Measurements from ENCODE around the gene NFKBIB.

Gene NFKBIB

DNA sequence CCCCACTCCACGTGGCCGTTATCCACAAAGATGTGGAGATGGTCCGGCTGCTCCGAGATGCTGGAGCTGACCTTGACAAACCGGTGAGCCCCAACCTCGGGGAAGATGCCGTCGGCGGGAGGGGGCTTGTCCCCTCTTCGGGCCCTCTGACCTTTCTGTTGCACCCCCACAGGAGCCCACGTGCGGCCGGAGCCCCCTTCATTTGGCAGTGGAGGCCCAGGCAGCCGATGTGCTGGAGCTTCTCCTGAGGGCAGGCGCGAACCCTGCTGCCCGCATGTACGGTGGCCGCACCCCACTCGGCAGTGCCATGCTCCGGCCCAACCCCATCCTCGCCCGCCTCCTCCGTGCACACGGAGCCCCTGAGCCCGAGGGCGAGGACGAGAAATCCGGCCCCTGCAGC is 7.5 kb downstream of the NFKBIB start:
- DNase-seq = no peak

DNA sequence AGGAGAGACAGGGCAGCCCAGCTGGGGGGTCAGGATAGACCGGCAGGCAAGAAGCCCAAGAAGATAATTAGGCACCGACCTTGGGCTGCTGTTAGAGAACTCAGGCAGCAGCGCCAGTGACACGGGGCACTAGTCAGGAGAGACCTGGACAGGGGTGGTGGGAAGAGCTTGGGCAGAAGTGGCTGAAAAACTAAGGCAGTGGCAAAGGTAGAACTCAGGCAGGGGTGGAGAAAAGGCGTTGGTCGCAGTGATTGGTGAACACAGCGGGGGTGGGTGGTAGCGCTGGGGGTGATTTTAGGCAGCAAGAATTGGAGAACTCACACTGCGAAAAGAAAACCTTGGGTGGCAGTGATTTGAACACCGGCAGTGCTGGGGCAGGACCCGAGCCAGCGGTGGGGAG is 7.9 kb downstream of the NFKBIB start:
- no peak for DNase-seq

DNA sequence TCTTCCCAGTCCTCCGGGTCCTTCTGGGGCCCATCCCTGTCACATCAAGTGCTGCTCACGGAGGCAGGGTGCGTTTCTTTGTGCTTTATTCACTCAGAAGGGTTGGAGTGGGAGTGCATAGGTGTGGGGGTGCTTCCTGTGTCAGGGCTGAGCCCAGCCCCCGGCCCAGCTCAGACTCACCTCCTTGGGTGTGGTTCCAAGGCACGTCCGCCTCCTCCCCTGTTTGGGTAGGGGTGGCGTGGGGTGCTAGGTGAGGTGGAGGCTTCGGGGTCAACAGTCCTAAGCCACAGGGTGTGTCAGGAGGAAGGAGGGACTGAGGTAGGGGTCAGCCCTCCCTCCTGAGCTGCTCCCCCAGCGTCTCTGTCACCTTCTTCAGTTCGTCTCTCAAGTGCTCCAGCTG is 9.1 kb downstream of the NFKBIB start:
- no peak for DNase-seq

DNA sequence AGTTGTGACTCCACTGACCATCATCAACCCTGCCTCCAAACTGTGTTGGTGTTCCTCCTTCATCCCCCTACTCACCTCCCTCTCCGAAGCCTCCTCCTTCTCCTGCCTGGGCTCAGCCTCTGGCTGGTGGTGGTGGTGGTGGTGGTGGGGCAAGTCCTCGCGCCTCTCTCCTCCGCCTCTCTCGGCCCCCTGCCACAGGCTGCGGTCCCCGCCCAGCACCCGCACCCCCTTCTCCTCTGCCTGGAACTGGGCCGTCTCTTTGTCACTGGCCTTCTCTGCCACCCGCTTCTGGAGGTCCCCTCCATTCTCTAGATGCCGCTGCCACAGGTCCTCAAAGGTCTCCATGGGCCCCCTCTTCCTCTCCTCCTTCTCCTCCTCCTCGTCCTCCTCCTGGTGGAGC is 10.7 kb downstream of the NFKBIB start:
- no peak for DNase-seq

DNA sequence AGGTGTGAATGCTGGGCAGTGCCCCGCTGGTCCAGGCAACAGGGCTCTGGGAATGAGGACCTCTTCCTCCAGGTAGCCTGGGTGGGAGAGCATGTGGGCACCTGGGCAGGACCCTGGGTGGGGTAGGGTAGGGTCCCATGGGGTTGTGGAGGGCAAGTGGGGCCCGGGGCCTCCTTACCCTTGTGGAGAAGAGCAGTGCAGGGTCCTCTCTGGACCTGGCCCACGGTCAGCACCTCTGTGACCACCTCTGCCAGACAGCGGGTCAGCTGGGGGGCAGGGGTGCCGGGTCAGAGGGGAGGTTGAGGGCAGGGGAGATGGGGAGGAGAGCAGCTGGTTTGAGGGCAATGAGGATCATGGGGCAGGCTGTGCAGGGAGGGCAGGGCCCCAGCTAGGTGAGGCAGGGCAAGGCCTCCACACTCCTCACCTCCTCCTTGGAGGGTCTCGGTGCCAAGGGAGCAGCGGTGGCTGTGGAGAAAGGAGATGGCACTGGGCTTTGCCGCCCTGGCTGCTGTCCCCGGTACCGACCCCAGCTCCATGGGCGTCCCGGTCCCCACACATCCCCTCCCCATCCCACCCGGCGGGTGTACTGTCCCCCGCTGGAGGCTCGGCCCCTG is 11.7 kb downstream of the NFKBIB start:
- no peak for DNase-seq

DNA sequence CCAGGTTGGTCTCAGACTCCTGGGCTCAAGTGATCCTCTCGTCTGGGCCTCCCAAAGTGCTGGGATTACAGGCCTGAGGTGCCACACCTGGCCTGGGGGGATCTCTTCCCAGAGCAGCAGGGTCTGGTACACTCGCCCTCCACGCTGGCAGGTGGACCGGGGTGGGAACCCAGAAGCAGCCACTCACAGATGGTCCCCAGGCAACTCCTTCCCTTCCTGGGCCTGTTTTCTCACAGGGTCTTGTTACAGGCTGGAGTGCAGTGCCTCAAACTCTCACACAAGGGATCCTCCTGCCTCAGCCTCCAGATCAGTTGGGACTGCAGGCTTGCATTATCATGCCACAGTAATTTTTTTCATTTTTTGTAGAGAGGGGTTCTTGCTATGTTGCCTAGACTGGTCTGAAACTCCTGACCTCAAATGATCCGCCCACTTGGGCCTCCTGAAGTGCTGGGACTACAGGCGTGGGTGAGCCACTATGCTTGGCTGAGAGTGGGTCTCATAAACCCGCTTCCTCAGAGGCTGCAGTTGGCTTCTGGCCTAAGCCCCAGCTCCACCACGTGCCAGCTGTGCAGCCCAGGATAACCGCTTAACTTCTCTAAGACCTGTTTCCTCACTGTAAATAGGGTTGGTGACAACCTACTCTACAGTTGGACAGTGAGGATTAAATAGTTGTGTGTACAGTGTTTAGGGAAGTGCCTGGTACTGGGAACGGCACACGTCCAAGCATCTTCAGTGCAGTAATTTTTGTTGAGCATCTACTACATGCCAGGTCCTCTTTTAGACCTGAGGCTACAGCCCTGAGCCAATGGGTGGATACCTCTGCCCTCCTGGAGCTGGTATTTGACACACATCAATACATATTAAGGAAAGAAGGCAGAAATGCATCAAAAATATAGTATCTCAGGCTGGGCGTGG is 13.1 kb downstream of the NFKBIB start:
- DNase-seq = peak; percentile 38

DNA sequence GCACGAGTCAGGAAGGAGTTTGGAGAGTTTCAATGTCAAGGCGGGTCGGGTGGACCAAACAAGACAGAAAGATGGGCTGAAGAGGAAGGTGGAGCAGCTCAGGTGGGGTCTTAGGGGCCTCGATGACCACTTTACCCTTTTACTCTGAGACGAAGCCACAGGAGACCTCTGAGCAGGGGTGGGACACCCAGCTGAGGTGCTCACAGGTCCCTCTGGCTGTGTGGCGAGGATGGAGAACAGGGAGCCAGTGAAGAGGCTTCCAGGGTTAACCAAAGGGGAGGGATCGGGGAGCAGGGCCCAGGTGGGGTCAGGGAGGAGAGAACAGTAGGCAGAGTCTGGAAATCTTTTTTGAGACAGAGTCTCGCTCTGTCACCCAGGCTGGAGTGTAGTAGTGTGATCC is 14.2 kb downstream of the NFKBIB start:
- DNase-seq = no peak

DNA sequence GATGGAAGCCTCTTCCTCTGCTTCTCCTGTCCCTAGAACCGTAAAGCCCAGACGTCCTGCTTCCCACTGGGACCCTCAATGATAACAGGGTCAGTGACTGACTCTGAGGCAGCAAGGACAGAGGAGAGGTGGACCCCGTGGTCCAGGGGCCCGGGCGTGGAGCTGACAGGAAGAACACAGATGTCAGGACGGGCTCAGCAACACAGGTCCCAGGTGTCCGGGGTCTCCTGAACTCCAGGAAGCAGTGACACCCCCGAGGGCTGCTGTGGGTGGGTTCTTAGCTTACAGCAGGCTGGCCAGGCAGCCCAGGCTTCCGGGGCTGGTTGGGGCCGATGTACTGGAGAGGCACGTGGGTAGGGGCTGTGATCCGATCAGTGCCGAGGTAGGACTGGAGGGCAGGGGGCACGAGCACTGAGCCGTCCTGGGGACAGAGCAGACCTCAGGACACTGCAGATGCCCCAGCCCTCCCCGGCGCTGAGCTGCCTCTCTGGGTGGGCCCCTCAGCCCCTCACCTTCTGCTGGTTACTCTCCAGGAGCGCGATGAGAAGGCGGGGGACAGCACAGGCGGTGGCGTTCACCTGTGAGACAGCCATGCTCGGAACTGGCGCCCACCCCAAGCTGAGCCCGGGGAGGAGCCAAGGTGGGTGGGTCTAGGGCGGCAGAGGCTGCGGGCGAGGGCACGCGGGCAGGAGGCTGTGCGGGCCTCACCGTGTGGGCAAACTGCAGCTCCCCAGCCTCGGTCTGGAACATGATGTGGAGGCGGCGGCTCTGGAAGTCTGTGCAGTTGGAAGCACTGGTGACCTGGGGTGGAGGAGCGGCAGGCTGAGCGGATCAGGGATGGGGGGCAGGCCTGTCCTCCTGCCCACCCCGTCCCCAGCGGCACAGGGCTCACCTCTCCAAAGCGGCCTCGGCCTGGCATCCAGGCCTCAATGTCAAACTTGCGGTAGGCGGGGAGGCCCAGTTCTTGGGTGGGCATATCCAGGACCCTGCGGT is 15.9 kb downstream of the NFKBIB start:
- no peak for DNase-seq

DNA sequence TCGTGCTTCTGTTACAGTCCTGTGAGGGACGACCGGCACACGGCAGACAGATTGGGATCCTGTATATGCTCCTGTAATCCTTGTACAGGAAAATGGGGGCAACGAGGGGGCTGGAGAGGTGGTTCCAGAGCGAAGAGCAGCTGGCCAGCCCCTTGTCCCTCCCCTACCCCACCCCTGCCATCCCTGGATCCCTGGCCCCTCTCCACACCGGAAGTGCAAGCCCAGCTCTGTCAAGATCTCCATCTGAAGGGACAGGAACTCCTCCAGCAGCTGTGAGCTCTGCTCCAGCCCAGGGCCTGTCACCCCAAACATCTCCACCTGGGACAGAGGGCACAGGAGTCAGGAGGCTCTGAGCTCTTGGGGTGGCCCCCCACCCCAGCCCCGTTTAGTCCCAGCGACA is 17.7 kb downstream of the NFKBIB start:
- no peak for DNase-seq

DNA sequence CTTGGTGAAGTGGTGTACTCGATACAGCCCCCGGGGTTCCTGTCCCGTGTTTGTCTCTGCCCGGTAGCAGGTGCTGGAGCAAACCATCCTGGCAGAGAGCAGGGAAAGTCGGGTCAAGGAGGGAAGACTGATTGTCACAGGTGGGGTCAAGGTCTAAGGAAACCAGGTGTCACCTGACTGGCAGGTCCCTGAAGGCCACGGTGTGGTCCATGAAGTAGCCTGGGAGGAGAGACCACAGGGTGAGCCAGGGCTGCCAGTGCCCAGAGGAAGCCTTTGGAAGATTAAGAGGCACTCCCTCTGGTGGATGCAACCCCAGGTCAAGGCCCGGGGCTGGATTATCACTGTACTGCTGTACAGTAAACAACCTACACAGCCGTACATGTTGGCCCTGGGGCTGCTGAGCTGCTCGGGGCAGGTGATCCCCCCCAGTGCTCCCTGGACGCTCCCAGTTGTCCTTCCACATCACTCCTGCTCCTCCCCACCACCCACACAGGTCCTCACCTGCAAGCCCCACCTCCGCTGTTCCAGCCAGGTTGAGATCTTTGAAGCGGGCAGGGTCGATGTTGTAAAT is 18.2 kb downstream of the NFKBIB start:
- no peak for DNase-seq

DNA sequence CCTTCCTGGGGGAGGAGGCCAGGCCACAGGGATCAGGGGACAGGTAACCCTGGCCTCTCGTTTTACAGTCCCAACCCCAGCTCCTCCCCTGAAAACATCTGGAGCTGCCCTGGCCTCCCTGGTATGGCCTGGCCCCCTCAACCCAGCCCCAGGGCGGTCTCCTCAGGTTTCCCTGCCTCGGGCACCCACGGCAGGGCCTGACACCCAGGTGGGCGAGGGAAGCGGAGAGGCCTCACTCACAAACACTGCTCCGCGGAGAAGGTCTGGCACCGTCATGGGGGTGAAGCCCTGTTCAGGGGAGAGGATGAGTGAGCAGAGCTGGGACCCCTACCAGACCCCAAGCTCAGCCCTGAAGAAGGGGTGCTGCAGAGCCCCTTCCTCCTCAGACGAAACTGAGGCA is 18.8 kb downstream of the NFKBIB start:
- no peak for DNase-seq

DNA sequence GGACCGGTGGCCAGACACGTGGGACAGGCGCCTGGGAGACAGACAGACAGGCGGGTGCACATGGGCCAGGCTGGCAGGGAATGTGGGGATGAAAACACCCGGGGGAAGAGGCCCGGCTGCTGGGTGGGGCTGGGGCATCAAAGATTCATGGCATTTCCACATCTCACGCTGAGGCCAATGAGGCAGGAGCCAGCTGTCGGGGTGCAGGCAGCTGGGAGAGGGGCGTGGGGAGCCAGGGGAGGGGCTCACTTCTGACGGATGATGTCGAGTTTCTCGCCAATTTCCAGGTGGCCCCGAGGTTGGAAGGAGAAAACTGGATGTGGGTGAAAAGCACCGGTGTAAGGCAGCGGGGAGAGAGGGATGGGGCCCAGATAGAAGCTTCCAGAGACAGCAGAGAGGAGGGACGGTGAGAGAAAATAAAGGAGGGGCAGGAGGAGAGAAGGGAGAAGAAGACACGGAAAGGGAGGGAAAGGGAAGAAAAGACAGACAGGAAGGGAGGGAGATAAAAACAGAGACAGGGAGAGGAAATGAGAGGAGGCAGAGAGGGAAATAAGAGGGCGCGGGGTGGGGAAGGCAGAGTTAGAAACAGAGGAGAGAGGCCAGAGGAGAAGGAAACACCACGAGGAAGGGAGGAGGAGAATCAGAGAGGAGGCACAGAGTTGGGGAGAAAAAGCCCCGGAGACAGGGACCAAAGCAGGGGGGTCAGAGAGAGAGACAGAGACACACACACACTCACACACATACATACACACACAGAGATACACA is 20.2 kb downstream of the NFKBIB start:
- no peak for DNase-seq

DNA sequence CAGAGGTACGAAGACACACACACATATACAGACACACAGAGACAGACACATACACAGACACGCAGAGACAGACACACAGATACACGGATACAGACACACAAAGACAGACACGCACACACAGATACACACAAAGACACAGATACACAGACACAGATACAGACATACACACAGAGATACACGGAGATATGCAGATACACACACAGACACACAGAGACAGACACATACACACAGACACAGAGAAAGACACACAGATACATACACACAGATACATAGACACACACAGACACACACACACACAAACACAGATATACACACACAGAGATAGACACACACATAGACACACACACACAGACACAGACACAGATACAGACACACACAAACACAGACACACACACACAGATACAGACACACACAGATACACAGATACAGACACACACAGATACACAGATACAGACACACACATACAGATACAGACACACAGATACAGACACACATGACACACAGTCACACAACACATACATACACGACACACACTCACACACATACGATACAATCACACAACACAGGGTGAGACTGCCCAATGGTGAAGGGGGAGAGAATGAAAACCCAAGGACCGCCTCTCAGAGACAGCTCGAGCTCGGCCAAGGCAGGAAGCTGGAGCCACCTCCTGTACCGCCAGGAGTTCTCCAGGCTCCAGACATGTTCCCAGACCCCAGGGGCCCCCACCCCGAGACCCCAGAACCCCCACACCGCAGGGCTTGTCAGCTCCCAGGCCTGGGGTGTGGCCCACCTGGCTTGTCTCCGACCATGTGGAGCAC is 21.0 kb downstream of the NFKBIB start:
- DNase-seq = no peak

DNA sequence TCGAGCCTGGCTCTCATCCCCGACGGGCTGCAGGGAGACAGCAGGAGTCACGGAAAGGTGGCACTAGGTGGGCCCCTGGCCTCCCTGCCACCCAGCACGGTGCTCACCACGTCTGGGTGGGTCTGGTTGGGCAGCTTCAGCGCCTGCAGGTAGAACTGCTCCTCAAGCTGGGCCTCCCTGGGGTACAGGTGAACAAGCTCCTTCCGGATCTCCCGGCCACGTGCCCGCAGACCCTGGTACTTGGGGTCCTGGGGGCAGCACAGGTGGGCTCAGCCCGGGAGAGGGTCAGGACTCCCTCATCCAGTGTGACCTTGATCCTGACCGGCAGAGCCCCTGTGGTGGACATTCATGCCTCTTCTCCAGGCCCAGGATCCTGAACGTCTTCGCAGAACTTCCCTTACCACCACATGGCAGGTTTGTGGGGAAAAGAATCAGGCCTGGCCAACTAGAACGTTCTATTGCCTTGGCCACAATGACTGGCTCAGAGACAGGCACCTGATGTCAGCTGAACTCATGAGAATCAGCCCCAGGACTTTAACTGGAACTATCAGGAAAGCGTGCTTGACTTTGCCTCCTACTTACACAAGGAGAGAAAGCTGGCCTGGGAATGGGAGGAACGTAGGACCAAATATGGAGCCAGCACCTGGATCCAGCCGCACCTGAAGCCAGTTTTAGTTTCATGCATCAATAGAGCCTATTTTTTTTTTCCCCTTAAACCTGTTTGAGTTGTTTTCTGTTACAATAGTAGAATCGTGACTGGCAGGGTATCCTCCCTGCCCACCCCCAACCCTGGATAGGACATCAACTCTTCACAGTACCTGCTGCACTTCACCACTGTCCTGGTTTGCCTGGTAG is 21.9 kb downstream of the NFKBIB start:
- no peak for DNase-seq

DNA sequence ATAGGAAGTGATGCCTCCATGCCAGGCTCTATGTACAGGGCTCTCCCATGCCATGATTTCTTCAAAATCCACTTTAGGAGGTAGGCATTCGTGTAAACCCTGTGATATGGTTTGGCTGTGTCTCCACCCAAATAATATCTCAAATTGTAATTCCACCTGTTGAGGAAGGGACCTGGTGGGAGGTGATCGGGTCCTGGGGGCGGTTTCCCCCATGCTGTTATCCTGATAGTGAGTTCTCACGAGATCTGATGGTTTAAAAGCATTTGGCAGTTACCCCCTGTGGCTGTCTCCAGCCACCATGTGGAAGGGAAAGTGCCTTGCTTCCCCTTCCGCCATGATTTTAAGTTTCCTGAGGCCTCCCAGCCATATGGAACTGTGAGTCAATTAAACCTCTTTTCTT is 22.7 kb downstream of the NFKBIB start:
- no peak for DNase-seq

DNA sequence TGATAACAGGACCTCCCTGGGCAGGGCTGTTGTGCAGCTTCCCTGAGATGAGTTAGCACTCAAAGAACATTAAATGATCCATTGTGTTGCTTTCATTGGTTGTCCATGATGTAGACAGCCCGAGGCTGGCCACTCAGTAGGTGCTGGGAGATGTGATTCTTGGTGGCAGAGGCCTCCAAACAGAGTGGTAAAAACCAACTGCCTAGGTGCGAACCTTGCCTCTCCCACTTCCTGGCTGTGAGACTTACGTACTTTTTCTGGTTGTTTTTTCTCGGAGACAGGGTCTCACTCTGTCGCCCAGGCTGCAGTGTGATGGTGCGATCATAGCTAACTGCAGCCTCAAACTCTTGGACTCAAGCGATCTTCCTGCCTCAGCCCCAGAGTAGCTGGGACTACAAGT is 24.6 kb downstream of the NFKBIB start:
- DNase-seq = no peak

DNA sequence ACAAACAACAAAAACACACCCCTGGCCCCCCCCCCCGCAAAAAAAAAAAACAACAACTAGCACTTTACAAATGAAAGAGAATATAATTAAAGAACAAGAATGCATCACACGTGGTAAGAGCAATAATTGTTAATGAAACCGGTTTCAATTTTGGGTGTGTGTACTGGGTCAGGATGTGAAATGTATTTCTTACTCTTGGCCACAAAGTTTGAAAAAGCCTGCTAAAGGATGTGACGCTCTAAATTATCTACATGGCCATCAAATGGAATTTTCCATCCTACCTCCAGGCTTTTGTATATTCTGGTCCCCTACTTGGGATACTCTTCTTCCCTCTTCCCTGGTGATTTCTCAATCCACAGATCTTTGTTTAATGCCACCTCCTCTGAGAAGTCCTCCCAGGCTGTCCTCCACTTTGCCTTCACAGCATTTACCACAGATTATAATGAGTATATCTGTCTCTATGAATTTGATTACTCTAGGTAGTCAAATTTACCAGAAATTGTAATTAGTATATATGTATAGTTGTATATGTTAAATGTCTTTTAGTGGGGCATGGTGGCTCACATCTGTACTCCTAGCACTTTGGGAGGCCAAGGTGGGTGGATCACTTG is 28.7 kb downstream of the NFKBIB start:
- no peak for DNase-seq

DNA sequence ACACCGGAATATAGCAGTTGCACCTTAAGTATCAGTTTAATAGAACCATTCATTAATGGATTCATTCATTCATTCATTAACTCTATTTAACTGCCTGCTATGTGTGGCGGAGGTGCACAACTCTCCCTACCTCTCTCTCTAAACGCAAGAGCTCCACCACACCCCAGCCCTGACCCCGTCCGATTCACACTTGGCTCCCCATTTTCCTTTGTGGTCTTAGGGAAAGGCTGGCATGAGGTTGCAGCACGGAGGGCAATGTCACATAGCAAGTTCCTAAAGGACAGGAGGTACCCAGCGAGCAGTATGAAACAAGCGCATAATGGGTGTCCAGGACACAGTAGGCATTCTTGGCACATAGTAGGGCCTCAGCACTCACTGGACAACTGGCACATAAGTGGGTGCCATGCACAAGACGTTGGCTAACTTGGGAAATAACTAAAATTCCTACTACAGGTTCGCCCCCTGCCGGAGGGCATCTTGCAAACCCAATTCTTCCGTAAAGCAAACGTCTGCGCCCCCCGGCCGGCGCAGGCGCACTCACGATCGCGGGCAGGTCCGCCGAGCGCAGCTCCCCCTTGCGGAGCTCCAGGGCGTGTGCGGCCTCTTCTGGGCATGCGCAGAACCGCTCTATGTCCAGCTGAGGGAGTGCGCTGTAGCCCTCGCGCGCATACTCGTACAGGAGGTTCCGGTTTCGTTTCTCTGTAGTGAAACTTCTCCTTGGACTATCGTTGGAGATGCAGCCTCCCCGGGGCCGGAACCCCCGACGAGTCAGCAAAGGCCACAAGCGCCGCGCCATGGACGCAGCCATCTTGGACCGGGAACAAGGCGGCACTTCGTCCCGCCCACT is 30.4 kb downstream of the NFKBIB start, which contains the start of gene SARS2:
Gene SARS2, minus strand, starts transcription at position 835 of the 847 bp plus-strand sequence. Its CDS starts 27 bp downstream, at position 808.
- peak; percentile 97 for DNase-seq

Measured in suppressor macrophage treated with lipopolysaccharide for 4 hours (primary cell).